Fibroblast of skin of scalp (primary cell): ENCODE data around the gene LYZL1.
"Not testable (repeated sequence)": the region's sequence is repeated elsewhere in the genome, so short reads cannot be mapped to it uniquely, and the experiment has no call there.

Experiments
- DNase-seq: peaks from one replicate; pipeline ENCODE4 v3.0.0-alpha.2; 2013

The LYZL1 gene

GRCh38 chr10:29263506-29263905 is 25.4 kb upstream of the LYZL1 start:
- DNase-seq = no peak

GRCh38 chr10:29265210-29265768 is 23.6 kb upstream of the LYZL1 start:
- DNase-seq = no peak

GRCh38 chr10:29266641-29267040 is 22.2 kb upstream of the LYZL1 start:
- peak; percentile 85 for DNase-seq

- DNase-seq = peak; percentile 14
These were observed 20.9 kb upstream of the LYZL1 start for GRCh38 chr10:29268011-29268410.

- no peak for DNase-seq
These were observed 19.4 kb upstream of the LYZL1 start for GRCh38 chr10:29269486-29269885.

GRCh38 chr10:29270883-29271282 is 18.0 kb upstream of the LYZL1 start:
- DNase-seq = no peak

- peak; percentile 30 for DNase-seq
These were observed 17.0 kb upstream of the LYZL1 start for GRCh38 chr10:29271877-29272276.

GRCh38 chr10:29273478-29273877 is 15.4 kb upstream of the LYZL1 start:
- DNase-seq = no peak

GRCh38 chr10:29276251-29276850 is 12.5 kb upstream of the LYZL1 start:
- DNase-seq = no peak

- no peak for DNase-seq
These were observed 11.6 kb upstream of the LYZL1 start for GRCh38 chr10:29277296-29277695.

GRCh38 chr10:29279779-29280487 is 8.9 kb upstream of the LYZL1 start:
- no peak for DNase-seq

GRCh38 chr10:29280488-29280840 is 8.4 kb upstream of the LYZL1 start:
- no peak for DNase-seq

GRCh38 chr10:29285624-29286051 is 3.2 kb upstream of the LYZL1 start:
- DNase-seq = no peak

- DNase-seq = no peak
These were observed 1.2 kb upstream of the LYZL1 start for GRCh38 chr10:29287635-29288034.

GRCh38 chr10:29291561-29291960 is 2.7 kb downstream of the LYZL1 start:
- not testable (repeated sequence) for DNase-seq

GRCh38 chr10:29292406-29292805 is 3.5 kb downstream of the LYZL1 start:
- not testable (repeated sequence) for DNase-seq

- DNase-seq = peak; percentile 15
These were observed 6.9 kb downstream of the LYZL1 start for GRCh38 chr10:29295813-29296212.

GRCh38 chr10:29297678-29298077 is 8.8 kb downstream of the LYZL1 start:
- no peak for DNase-seq

GRCh38 chr10:29301359-29301910 is 12.6 kb downstream of the LYZL1 start:
- DNase-seq = no peak

GRCh38 chr10:29302499-29302898 is 13.6 kb downstream of the LYZL1 start:
- DNase-seq = no peak

GRCh38 chr10:29304264-29304994 is 15.6 kb downstream of the LYZL1 start:
- DNase-seq = peak; percentile 75

- DNase-seq = no peak
These were observed 16.1 kb downstream of the LYZL1 start for GRCh38 chr10:29304995-29305335.

- DNase-seq = no peak
These were observed 17.8 kb downstream of the LYZL1 start for GRCh38 chr10:29306688-29307087.
